ENCODE data around the gene ROR1. TPM values are rescaled to one million over a fixed set of nuclear protein-coding genes. Genes with fewer than 3 reads are reported as not detected.

ROR1 gene
- total and polyA plus RNA-seq, 10 of the 15 experiments (the other 5 are each of a cell fraction or from before 2014, with no cell fraction given): 0.02 to 0.08 (median 0.05) TPM; not detected in 6

- no peaks in the 10 kb centered on the region for H3K27me3 ChIP-seq (replicated peaks in 1 of 2; ENCODE audit: control insufficient read depth in 2 of 2, insufficient read depth in 2 of 2, low read length in 1 of 2)
- H4K20me1 ChIP-seq (ENCODE audit: control insufficient read depth, insufficient read depth): no peaks in the 10 kb centered on the region
- no peak overlapping the region for H3K27ac ChIP-seq (ENCODE audit: control insufficient read depth, insufficient read depth)
- no TSS peak for BruUV-seq (replicated peaks)
- no peak overlapping the region for H2AFZ ChIP-seq (ENCODE audit: control insufficient read depth, low read depth, low read length)
- H3K4me3 ChIP-seq: no peak overlapping the region
- no peaks in the 10 kb centered on the region for H3K79me2 ChIP-seq (ENCODE audit: control insufficient read depth, insufficient read depth, low read length)
- SMC1A ChIA-PET (ENCODE audit: uncharacterized antibody, unreplicated experiment): interaction anchor here (1.3 to 1.6 kb wide), 4 partner anchors 22 to 27 kb away, joined by 3 read pairs; no protein-coding TSS in a partner anchor
- no peaks in the 10 kb centered on the region for H3K4me1 ChIP-seq (ENCODE audit: control insufficient read depth, insufficient read depth, low read length)
- CTCF ChIA-PET: no interaction called here
- DNase-seq (ENCODE audit: low read depth, low spot score): no peak
- RAD21 ChIA-PET (ENCODE audit: unreplicated experiment): no interaction called here
- in situ Hi-C loops (cut with MboI): no loop called here
- H3K9ac ChIP-seq (ENCODE audit: control insufficient read depth, insufficient read depth, low read length): no peak overlapping the region
- ATAC-seq: no peak
- intact Hi-C loops (cut with micrococcal nuclease; ENCODE audit: unreplicated experiment): no loop called here
- no peak for FAIRE-seq
- H3K9me3 ChIP-seq (replicated peaks; ENCODE audit: control insufficient read depth, insufficient read depth, low read length): no peaks in the 10 kb centered on the region
- POLR2A ChIA-PET: no interaction called here
- H3K4me2 ChIP-seq (ENCODE audit: control insufficient read depth, insufficient read depth): no peak overlapping the region
- 60% methylated on average over 3 of the region's 3 CpGs for WGBS (ENCODE audit: insufficient coverage, insufficient replicate concordance, low lambda C conversion rate, missing lambda C conversion rate)
- no peaks in the 10 kb centered on the region for H3K36me3 ChIP-seq (ENCODE audit: control insufficient read depth in 2 of 2, insufficient read depth in 2 of 2, low read length in 1 of 2)
- no peak for TF ChIP-seq ZNF384 (IDR thresholded peaks at IDR 0.05; ENCODE audit: borderline replicate concordance, low read depth, low read length)
- no peak for TF ChIP-seq ZSCAN29 (IDR thresholded peaks at IDR 0.05)
- no peak for TF ChIP-seq SPI1 (IDR thresholded peaks at IDR 0.05; ENCODE audit: borderline replicate concordance, insufficient read depth, low read depth, low read length)
- TF ChIP-seq ATF3 (IDR thresholded peaks at IDR 0.05; ENCODE audit: borderline replicate concordance, extremely low read depth, low read depth, low read length): no peak
- no peak for TF ChIP-seq SMARCA5 (IDR thresholded peaks at IDR 0.05)
- TF ChIP-seq PRDM15 (CRISPR knock-in tag; IDR thresholded peaks at IDR 0.05): no peak
- no peak for TF ChIP-seq SRF (IDR thresholded peaks at IDR 0.05; ENCODE audit: low read depth in 2 of 2, low read length in 2 of 2)
Observed at GRCh38 chr1:64197076-64197475, 423.3 kb downstream of the ROR1 start.
